ENCODE measurements around the gene LRRC26.
"Not testable (repeated sequence)": the region's sequence is repeated elsewhere in the genome, so short reads cannot be mapped to it uniquely, and the experiment has no call there.

LRRC26 gene

GRCh38 chr9:137134191-137134590 lies 35.7 kb downstream of the LRRC26 start:
- no peak for DNase-seq

GRCh38 chr9:137130176-137130755 lies 39.6 kb downstream of the LRRC26 start:
- DNase-seq: no peak

- peak; percentile 88 to 91 for DNase-seq
These were observed 40.2 kb downstream of the LRRC26 start for GRCh38 chr9:137129456-137130175.

- DNase-seq: no peak
These were observed 40.9 kb downstream of the LRRC26 start for GRCh38 chr9:137128862-137129455.

- no peak for DNase-seq
These were observed 41.5 kb downstream of the LRRC26 start for GRCh38 chr9:137128158-137128861.

GRCh38 chr9:137127301-137128157 lies 42.3 kb downstream of the LRRC26 start:
- no peak for DNase-seq

- DNase-seq: no peak
These were observed 43.1 kb downstream of the LRRC26 start for GRCh38 chr9:137126786-137127185.

GRCh38 chr9:137123952-137124462 lies 45.8 kb downstream of the LRRC26 start:
- DNase-seq: not testable (repeated sequence)

GRCh38 chr9:137123468-137123837 lies 46.4 kb downstream of the LRRC26 start:
- no peak for DNase-seq

GRCh38 chr9:137122796-137123467 lies 46.9 kb downstream of the LRRC26 start:
- not testable (repeated sequence) for DNase-seq

GRCh38 chr9:137121927-137122795 lies 47.7 kb downstream of the LRRC26 start:
- DNase-seq: not testable (repeated sequence)
